Stimulated activated CD8-positive, alpha-beta memory T cell treated with anti-CD3 and anti-CD28 coated beads, Interleukin-4, amount 100 ng/mL, for 24 hours (primary cell): ENCODE measurements around the gene TSHZ2.

Experiments
- DNase-seq: peaks from one replicate; pipeline ENCODE4 v3.0.0-alpha.2; 2020; ENCODE audit warnings: low read depth

TSHZ2 gene

DNA sequence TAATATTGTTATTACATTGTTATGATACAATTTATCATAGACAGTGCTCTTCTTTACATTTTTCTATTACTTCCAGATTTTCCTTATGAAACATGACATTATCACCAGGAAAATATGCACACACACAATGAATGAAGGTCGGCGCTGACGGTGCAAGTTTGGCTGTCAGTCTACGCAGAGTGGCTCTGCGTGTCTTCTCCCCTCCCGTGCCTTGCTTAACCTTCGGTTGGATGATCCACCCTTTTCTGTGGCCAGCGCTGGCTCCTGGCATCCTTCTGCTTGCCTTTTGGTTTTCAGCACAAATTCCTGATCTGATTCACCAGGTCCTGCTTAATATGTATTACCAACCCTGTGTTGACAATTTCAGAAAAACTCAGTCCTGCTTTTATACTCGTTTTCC lies 157.4 kb downstream of the TSHZ2 start:
- DNase-seq: no peak

DNA sequence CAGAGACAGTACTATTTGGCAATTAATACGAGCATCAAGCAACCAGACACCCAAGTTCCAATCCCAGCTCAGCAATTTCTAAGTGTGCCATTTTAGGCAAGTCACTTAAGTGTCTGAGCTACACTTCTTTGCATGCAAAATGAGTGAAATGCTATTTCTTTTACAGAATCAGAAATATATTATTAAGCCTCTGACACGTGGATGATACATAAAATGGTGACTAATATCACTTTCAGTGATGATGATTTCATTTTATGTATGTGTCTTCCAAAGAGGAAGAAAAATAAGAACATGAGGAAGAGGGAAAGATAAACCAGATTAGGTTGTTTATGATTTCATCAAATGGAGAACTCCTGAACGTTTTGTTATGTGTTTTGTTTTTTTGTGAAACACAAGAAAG lies 158.6 kb downstream of the TSHZ2 start:
- no peak for DNase-seq

DNA sequence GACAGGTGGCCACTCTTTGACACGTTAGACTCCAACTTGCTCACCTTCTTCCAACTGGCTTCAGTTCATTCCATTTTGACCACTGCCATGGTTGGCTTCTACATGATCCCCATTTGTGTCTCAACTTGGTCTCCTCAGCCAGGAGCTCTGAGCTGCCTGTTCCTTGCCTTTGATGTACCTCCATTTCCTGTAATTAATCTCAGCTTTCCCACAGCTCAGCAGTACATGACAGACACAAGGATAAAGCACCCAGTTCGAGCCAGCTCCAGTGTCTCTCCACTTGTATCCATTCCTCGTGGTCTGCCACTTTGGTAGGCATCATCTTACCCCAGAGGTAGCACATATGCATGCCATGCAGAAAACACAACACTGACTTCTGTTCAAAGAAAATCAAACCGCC lies 161.0 kb downstream of the TSHZ2 start:
- DNase-seq: no peak

DNA sequence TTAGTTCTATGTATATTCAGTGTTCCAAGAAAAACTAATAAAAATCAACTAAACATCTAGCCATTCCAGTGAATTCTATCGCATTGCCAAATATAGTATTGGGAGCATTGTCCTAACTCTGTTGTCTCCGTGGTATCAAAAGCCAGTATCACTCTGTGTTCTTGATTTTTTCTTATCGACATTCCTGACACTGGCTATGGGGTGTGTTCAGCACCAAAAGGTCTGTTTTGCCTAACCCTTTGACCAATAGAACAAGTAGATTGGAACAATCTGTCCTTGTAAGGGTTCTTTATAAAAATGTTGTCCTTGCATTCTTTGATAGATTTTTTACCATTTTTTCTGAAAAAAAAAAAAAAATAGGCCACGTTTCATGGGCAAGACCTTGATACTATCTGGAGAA lies 161.5 kb downstream of the TSHZ2 start:
- DNase-seq: no peak

DNA sequence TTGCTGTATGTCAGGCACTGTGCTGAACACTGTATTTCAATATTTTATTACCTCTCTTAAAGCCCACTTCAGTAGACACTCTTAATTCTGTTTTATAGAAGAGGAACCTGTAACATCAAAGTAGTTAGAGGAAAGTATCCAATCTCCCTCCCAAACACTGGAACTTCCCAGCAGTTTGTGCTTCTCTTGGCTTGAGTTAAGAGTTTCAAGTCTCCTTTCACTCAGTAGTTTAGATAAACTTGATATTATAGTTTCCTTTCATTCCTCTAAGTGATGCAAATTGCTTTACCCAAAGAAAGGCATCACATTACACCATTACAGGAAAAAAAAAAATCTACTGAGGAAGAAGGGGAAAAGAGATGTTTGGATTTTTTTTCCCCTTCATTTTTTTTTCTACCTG lies 164.3 kb downstream of the TSHZ2 start:
- DNase-seq: no peak

DNA sequence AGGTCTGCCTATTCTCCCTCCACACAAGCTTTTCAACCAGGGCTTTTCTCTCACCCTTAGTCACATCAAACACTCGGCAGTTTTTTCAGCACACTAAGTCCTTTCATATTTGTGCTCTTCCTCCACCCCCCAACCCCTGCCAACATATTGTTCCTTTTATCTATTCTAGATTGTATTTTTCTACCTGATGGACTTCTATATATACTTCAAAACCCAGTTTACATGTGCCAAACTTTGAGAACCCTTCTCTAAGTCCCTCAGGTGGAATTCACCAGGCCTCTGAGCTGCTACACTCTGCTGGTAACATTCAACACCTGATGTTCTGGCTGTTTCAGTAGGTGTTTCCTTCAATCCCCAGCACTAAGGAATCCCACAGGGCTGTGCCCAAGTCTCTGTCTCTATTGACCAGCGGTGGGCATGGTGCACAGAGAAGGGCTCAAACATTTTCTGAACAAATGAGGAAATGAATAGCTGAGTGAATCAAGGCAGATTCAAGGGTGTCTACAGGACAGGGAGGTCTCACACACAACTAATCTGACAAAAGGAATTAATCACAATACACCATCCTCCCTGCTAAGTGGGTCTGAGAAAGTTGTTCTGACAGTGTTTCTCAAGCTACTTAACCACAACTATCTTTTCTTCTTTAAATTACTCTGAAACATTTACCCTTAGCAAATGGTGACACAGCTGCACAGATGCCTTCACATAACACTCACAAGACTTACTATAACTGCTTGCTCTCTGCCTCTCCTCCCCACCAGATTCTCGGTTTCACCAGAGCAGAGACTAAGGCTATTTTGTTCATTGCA lies 166.5 kb downstream of the TSHZ2 start:
- DNase-seq: no peak

DNA sequence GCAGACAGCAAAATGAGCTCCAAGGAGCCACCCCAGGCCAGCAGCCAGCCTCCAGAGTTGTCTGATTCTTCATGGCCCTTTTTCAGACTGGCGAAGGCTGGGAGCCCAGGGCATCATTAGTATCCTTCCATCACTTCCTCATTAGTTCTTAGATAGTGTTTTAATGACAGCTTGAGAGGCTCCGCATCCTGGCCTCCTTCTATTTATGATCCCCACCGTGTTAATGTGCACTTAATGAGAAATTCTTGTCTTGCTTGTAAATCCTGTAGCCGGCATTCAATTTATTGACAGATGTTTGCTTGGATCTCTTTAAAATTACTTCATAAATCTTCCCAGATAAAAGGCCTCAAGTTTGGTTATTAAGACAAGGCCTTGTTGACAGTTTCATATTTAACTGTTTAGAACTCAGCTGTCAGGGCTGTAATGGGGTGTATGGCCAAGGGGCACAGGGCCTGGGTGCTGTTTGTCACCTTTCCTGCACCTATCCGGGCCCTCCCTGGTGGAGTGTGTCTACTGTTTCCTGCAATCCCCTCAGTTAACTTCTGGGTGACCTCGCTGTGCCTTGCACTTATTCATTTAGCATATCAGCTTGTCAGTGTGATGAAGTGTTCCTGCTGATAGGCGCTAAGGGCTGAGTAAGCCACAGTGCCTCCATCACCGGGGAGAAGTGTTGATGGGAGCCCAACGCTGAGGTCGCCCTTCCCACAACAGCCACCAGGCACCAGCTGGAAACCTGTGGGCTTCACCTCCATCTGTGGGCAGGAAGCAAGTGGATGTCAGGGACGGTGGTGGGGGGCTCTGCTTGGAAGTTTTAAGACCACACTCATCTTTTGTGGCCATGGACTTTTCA lies 169.3 kb downstream of the TSHZ2 start:
- no peak for DNase-seq

DNA sequence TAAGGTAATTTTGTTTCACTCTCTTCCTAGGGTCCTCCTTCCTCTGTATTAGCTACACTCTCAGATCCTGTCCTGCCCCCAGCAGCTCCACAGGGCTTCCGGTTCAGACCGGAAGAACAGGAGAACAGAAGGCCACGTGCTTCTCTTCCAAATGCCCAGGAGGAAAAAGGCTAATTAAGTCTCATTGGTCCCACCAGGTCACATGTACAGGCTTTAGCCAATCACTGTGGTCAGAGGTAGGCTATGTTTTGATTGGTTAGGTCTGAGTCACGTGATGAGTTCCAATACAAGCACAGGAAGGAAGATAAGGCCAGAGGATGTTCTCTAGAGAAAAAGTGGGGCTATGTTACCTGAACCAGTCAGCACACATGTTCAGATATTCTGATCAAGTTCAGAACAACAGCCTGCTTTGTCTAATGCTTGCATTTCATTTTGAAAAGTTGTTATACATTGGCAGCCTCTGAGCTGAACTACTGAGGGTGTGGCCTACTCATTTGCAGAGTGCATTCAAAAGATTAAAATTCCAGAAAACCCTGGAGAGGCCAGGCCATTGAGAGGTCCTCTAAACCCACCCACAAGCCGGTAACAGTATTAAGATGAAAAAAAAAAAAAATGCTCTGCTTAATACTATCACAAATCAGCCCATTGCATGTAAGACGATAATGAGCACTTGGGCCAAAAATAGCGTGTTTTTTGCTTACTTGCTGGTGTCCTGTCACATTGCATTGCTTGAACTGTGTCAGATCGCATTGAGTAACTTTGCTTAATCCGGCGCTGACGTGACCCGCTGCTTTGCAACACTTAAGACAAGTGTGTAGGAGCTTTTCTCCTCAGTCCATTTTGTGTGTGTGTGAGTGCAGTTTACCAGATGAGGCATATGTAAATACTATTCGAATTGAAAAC lies 170.3 kb downstream of the TSHZ2 start:
- no peak for DNase-seq

DNA sequence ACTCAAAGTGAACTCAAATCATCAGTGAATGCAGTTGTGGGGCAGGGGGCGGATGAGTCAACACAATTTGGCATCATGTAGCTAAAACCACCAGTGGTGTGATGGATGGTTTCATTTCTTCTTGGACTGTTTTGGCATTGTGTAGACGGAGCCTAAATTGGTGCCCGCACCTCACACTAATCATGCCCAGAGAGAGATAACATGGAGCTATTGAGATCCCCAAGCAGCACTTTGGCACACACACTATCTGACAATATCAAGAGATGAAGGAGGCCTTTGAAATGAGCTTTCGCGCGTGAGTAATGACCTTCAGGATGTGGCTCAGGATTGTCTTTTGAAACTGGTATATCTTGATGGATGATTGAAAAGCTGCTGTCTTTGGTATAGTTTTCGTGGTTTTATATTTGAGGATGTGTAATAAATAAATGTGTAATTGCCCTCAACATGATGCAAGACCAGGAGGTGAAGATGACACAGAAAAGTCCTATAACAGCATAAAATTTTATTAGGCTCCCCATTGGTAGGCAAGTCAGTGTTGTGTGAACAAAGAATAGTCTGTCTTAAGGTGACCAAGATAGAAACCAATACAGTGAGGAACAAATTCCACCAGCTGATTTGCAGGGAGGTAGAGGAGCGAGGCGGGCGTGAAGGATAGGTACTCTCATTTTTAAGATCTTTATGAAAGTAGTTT lies 174.2 kb downstream of the TSHZ2 start:
- no peak for DNase-seq

DNA sequence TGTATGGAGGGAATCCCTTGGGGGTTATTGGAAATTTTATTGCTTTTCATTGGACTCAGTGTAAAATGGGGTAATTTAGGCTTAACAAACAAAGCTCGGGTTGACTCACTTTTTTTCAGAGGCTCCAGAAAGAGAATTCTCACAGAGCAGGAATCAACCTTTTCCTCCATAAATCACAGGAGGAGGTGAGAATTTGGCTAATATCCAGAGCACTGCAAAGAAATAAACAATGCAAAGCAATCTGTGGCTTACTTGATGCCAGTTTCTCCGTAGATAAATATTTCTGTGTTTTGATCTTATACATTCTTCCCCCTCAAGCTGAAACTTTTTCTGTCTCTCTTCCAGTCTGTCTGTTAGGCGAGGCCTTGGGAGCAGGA lies 176.6 kb downstream of the TSHZ2 start:
- DNase-seq: no peak

DNA sequence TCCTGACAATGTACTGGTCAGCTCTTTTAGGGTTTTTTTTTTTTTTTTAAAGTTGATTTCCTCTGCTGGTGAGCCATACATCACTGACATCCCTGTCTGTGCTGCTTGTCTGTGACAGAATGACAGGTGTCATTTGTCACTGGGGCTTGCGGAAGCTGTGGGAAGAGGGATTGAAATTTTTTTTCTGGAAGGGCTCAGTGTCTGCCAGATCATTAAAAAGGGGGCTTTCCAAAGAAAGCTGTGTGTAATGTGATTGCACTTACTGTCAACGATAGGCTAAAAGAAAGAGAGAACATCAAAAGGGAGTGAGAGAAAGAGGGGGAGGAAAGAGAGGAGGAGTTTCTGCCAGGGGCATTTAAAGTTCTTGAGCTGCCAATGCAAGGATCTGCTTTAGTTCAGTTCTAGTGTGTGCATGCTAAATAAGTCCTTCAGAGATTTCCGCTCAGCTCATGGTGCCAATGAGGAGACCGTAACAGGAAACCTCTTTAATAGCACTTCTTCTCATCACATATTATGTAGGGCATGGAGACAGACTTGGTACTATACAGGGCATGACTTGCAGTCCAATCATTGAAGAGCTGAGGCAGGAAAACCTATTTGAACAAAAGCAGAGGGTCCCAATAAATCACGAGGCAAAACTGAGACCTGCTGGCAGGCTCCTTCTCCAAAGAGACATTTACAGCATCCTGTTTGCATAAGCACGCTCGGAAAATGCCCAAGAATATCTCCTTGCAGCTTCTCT lies 177.2 kb downstream of the TSHZ2 start:
- DNase-seq: no peak

DNA sequence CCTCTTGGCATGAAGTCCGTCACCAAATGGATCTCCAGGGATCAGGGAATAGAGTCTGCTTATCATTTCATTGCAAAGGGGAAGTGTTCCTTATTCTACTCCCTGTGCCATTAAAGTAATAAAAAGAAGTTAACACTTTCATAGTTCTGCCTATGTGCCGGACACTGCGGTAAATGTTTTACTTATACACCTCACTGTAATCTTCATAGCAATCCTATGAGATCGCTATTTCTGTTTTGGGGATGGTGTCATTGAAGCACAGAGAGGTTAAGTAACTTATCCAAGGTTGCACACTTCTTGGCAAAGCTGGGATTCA lies 177.7 kb downstream of the TSHZ2 start:
- no peak for DNase-seq

DNA sequence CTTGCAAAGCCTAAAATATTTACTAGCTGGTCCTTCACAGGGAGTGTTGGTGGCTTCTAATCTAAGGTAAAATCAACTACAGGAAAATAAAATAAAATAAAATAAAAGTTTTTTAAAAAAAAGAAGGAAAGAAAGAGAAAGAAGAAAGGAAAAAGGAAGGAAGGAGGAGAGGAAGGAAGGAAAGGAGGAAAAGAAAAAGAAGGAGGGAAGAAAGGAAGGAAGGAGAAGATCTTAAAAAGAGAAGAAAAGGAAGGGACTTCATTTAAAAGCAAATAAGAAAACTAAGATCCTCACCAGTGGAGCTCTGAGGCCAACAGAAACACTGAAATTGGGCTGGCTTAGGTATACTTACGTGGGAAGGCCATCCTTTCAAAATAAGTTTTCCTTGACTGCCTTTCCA lies 178.4 kb downstream of the TSHZ2 start:
- DNase-seq: no peak

DNA sequence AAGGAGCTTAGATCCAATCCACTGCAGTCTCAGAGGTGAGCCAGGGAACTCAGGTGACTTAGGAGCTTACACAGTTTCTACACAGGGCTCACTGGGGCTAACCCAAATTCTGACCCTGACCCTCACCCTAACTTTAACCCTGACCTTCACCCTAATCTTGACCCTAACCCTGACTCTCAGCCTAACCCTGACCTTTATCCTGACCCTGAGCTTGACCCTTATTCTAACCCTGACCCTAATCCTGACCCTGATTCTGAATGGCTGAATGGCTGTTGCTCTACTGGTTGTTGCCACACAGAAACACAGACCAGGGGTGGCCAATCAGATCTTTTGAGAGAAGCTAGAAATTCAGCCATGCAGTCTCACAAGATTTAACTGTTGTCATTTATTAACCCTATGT lies 180.1 kb downstream of the TSHZ2 start:
- DNase-seq: no peak

DNA sequence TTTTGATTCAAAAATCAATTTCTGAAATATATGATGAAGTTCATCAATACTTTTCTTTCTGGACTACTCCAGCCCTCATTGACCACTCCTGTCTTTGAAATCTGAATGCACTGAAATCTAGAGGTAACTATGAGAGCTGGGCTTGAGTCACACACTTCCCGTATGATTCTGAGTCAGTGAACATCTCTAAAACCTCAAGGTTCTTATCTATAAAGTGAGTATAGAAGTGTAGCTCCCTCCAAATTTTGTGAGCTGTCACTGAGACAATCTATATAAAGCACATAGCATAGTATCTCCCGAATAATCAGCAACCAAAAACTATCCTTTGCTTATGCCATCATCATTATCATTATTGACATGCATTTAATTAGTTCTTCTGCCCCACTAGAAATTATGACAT lies 182.4 kb downstream of the TSHZ2 start:
- DNase-seq: no peak

DNA sequence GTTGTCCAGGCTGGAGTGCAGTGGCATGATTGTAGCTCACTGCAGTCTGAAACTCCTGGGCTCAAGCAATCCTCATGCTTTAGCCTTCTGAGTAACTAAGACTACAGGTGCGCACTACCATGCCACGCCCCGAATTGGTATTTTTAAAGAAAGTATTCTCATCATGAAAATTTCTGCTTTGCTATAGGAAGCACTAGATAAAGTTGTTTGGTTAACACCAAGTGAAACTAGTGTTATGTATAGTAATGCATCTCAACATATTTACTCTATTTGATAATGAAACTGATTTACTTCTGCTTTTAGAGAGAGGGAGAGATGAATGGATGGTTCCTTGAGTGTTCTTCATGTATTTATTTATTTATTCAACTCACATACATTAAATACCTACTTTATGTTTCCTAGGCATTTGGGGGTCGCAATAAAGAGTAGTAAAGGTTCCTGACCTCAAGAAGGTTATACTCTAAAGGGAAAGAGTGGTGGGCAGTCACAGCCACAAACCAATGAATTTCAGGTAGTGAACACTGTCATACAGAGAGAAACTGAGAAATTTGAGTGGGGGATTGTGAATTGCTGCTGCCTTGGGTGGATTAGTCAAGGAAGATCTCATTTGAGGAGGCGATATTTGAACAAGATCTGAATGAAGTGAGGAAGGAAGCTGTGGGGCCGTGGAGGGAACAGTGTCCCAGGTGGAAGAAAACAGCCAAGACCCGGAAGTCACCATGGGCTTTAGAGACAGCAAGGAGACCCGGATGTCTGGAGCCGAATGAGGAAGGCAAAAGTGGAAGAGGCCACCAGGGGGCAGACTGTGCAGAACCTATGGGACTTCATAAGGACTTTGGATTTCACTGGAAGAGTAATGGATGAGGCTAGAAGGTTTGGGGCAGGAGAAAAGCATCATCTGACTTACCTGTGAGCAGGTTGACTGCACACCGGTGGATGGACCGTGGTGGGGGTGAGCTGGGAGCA lies 185.6 kb downstream of the TSHZ2 start:
- DNase-seq: peak; percentile 33

DNA sequence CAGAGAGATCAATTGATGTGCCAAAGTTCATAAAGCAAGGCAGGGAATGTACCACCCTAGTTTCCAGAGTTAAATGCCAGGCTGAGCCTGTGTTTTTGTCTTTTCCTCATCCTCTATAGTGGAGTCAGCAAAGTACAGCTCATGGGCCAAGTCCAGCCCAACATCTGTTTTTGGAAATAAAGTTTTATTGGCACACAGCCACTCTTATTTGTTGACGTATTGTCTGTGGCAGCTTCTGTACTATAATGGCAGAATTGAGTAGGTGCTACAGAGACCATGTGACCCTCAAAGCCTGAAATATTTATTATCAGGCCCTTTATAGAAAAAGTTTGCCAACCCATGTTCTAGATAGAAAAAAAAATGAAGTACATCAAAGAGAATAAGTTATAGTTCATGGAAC lies 187.0 kb downstream of the TSHZ2 start:
- DNase-seq: no peak

DNA sequence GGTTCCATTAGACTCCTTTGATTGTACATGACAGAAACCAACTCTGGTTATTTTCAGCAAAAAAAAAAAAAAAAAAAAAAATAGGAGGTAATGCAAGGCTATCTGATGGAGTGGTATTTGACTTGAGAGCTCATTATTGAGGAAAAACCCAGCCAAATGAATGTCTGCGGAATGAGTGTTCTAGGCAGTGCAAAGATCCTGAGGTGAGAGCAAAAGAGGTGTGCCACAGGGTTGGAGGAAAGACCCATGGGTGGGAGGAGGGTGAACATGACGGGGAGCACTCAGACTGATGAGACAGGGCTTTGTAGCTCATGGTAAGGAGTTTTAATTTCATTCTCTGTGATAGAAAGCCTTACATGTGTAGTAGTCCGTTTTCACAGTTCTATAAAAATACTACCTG lies 188.9 kb downstream of the TSHZ2 start:
- DNase-seq: no peak

DNA sequence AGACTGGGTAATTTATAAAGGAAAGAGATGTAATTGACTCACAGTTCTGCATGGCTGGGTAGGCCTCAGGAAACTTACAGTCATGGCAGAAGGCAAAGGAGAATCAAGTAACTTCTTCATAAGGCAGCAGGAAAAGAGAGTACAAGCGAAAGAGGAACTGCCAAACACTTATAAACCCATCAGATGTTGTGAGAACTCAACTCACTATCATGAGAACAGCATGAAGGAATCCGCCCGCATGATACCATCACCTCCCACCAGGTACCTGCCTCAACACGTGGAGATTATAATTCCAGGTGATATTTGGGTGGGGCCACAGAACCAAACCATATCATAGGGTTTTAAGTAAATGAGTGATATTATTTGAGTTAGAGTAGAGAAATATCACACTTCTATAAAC lies 189.3 kb downstream of the TSHZ2 start:
- DNase-seq: no peak

DNA sequence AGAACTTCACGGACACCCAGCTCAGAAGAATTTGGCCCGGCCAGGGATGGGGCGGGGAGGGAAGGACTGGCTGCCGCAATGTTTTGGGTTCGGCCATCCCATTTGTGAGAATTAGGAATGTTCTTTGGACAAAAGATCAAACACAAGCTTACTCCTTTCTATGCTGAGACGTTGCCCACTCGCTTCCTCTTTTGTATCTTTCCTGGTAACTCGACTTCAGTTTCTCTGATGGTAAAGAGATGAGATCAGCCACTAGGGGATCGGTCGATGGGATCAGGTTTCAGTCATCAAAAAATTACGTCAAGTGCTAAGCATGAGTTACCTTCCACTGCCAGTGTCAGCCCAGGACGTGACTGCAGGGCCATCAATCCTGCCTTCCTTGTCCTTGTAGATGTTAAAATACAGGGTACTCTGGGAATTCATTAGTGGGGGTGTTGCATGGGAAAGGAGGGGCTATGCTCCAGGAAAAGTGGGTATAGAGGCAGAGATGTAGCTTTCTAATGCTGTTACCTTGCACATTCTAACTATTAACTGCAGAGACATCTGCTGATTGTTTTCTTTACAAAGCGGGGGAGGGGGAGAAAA lies 190.2 kb downstream of the TSHZ2 start:
- DNase-seq: no peak
